Activated CD8-positive, alpha-beta memory T cell treated with anti-CD3 and anti-CD28 coated beads, Interleukin-2, amount 50 U/mL, for 1 hour (primary cell): ENCODE measurements around the gene DHX8.

Experiments used
- DNase-seq: peaks from one replicate; pipeline ENCODE4 v3.0.0-alpha.2; 2020; ENCODE audit errors: extremely low read depth

Gene DHX8

GRCh38 chr17:43547189-43547550 is 63.4 kb downstream of the DHX8 start:
- no peak for DNase-seq

DNA sequence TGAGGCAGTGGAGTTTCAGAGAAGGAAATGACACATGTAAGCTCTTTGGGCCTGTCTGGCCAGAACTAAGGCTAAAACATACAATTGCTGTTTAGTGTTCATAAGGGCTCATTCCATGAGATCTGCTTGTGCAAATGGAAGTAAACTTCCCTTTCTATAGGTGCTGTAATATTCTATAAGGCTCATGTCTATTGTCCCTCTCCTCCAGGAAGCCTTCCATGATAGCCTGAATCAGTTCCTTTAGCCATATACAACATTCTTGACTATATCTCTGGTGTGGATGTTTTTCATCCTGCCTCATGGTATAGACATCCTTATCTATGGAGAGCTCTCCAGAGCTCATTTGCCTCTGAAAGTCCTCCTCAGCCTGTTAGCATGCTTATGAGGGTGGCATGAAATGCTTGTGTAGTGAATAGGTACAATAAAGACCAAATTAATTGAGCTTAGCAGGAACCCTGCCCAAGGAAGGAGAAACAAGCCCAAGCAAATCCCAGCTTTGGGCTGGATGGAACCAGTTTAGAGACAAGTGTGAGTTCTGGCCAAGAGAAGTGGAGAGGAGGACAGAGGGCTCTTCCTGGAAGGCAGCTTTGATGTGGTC is 64.0 kb downstream of the DHX8 start:
- no peak for DNase-seq

GRCh38 chr17:43548689-43549379 is 65.1 kb downstream of the DHX8 start:
- no peak for DNase-seq

GRCh38 chr17:43549496-43549895 is 65.7 kb downstream of the DHX8 start:
- no peak for DNase-seq

DNA sequence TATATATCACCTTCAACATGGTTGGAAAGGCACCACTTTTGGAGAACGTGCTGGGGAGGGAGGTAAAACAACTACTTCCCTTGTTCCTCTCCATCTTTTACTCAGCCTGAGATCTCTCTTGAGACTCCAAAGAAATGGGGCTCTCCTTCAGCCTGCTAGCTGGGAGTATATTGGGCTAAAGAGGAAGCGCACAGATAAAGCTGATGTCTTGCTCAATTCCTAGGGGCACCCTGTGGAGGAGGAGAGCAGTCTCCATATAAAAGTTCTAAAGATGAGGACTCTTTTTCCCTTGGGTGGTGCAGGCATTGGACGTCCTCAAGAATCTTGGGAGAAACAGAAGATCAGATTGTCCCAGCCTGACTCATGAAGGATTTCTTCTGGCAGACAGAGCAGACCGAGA is 67.0 kb downstream of the DHX8 start:
- no peak for DNase-seq

- DNase-seq, result no peak
Observed at GRCh38 chr17:43552229-43552837, 68.6 kb downstream of the DHX8 start.

GRCh38 chr17:43553573-43553972 is 69.8 kb downstream of the DHX8 start:
- no peak for DNase-seq

DNA sequence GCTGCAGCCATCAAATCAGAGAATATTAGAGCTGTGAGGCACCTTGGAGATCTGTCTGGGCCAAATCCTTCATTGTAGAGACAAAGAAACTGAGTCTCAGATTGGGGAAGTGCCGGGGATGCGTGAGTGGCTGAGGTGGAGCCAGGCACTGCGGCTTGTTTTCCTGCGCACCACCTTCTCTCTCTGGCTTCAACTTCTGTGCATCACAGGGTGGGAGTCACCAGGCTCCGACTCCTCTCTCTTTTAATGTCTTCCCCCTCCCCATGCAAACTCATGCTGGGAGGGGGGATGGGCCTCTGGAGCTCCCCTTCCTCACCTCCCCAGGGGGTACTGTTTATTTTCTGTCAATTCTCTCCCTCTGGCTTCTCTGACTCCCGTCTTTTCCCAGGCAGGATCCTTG is 71.1 kb downstream of the DHX8 start:
- no peak for DNase-seq

GRCh38 chr17:43556292-43556691 is 72.5 kb downstream of the DHX8 start:
- no peak for DNase-seq

DNA sequence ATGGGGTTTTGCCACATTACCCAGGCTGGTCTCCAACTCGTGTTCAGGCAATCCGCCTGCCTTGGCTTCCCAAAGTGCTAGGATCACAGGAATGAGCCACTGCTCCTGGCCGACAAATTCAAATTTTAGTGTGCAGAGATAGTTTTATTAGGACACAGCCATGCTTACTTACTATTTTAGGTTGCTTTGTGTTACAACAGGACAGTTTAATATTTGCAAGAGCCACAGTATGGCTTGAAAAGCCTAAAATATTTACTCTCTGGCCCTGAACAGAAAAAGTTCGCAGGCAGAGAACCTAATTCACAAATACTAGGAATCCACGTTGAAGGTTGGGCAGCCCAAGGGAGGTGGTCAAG is 75.0 kb downstream of the DHX8 start:
- DNase-seq, result no peak

GRCh38 chr17:43559161-43559816 is 75.5 kb downstream of the DHX8 start:
- DNase-seq, result no peak

- no peak for DNase-seq
Observed at GRCh38 chr17:43560461-43561427, 77.0 kb downstream of the DHX8 start.

DNA sequence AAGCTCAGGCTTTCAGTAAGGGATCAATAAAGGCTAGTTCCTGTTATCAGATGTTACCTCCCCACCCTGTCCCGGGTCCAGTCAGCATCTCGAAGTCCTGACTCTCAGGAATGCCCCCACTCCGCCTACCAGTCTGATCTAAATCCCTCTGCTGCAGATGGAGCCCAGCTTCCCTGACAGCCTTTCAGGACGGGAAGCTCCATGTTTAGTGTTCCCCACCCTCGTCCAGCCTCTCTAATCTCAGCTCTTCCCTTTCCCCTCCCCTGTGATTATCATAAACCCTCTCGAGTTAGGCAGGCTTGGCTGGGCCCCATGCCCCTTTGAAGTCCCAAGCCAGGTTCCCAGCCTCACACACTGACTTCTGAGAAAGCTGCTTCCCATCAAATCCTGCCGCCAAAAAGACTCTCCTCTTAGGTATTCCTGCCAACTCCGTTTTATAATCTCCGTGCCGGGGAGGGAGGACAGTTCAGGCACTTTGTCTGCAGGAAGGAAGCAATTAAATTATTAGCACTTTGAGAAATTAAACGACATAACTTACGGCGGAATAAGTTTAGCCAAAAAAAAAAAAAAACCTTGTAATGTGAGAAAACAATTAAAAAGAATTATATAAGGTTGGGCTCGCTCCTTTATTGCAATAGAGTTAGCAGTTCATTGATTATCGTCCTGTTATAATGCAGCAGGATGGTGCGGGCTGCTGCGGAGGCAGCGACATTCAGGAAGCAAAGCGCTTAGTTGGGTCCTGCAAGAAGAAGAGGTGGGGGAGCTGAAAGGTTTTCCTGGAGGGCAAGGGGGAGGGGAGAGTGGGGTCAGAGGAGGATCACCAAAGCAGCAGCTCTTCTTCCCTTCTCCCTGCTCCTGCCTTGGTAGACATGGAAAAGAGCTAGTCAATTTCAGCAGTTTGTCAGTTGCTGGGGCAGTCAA is 79.2 kb downstream of the DHX8 start:
- DNase-seq, result no peak

DNA sequence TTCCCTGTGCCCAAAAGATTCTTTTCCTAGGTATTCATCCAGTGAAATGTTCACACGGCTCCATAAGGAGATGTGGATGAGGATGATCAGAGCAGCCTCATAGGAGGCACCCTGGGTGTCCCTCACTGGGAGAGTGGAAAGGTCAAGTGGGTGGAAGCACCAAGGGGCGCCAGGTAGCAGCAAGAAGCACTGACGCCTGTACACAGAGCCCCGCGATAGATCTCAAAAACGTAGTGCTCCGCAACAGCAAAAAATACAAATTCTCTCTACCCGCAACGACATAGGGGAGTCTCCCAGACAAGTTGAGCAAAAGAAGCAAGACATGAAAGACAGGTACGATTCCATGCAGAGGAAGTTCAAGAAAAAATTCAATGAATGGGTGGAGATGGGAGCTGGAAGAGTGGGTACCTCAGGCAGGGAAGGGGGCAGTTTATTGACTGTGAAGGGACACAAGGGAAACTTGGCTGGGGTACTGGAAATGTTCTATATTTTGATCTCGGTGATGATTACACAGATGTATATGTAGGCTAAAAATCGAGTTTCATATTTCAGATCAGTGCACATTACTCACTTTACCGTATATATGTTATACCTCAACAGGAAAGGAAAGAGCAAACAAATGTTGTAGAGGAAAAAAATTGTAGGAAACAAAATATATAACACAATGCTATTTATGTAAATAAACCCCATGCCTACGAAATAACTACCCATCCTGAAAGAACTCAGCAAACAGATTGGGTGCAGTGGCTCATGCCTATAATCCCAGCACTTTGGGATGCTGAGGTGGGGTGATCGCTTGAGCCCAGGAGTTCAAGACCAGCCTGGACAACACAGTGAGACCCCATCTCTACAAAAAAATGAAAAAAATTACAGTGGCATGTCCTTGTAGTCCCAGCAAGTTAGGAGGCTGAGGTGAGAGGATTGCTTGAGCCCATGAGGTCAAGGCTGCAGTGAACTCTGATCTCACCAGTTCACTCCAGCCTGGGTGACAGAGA is 80.1 kb downstream of the DHX8 start:
- DNase-seq, result no peak

DNA sequence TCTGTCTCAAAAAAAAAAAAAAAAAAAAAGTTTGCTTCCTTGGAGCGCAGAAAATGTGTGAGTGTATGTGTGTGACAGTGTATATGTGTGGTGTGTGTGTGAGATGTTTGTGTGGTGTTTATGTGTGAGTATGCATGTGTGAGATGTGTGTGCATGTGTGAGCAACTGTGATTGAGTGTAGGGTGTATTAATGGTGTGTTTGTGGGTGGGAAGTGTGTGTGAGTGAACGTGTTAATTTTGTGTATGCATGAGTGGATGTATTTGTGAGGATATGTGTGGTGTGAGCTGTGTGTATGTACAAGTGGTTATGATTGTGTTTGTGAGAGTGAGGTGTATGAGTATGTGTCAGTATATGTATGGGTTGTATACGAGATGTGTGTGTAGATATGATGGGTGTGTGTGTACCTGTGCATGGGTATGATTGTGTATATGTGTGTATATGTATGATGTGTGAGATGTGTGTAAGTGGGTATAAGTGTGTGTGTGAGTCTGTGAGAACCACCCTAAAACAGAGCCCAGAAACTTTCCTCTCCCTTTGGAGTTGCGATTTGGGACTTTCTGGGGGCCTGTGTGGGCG is 84.8 kb downstream of the DHX8 start:
- DNase-seq, result no peak

- no peak for DNase-seq
Observed at GRCh38 chr17:43570518-43570928, 86.7 kb downstream of the DHX8 start.

GRCh38 chr17:43572368-43572980 is 88.7 kb downstream of the DHX8 start:
- no peak for DNase-seq

- no peak for DNase-seq
Observed at GRCh38 chr17:43573579-43574321, 90.0 kb downstream of the DHX8 start.
